Measurements from ENCODE around the gene TCF20.

Gene TCF20

DNA sequence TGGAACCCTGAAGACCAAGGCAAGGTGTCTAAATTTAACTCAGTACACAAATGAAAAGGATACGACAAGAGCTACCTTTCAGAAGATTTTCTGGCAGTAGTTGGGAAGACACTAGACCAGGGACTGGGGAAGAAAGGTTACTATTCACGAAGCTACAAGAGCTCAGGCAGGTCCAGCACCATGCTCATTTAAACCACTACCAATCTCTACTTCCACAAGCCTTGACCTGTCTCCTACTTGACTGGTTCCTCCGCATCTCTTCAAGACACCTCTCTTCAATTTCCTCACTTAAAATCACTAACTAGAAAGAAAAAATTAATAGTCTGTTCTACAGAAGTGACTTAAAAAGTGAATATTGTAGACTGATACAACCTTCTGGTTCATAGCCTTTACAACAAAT lies 22.9 kb downstream of the TCF20 start:
- no peaks in the 10 kb centered on the region for H3K4me1 ChIP-seq (ENCODE audit: insufficient read depth, low read length, poor library complexity, severe bottlenecking)
- H3K9me2 ChIP-seq (replicated peaks; ENCODE audit: low read depth, low read length) = no peaks in the 10 kb centered on the region
- H3K9ac ChIP-seq (ENCODE audit: low read depth, low read length, poor library complexity, severe bottlenecking) = no peak overlapping the region
- peaks cover 100% of the 10 kb centered on the region for H3K79me2 ChIP-seq (ENCODE audit: insufficient read depth, low read length)
- H3F3A ChIP-seq (ENCODE audit: low read depth) = no peaks in the 10 kb centered on the region; the same call in 1 of the 2 replicates
- H3K27me3 ChIP-seq (ENCODE audit: insufficient read depth, low read length, poor library complexity, severe bottlenecking) = no peaks in the 10 kb centered on the region
- H2AFZ ChIP-seq (ENCODE audit: low read length) = no peak overlapping the region
- no peak overlapping the region for H3K4me3 ChIP-seq (ENCODE audit: low read length, poor library complexity, severe bottlenecking)
- no peak overlapping the region for H3K4me2 ChIP-seq (ENCODE audit: low read depth, low read length, poor library complexity, severe bottlenecking)
- peaks cover 8% of the 10 kb centered on the region; the same call in 1 of the 2 replicates for H3K36me3 ChIP-seq (ENCODE audit: insufficient read depth, low read length)
- TF ChIP-seq, protein P1, sequence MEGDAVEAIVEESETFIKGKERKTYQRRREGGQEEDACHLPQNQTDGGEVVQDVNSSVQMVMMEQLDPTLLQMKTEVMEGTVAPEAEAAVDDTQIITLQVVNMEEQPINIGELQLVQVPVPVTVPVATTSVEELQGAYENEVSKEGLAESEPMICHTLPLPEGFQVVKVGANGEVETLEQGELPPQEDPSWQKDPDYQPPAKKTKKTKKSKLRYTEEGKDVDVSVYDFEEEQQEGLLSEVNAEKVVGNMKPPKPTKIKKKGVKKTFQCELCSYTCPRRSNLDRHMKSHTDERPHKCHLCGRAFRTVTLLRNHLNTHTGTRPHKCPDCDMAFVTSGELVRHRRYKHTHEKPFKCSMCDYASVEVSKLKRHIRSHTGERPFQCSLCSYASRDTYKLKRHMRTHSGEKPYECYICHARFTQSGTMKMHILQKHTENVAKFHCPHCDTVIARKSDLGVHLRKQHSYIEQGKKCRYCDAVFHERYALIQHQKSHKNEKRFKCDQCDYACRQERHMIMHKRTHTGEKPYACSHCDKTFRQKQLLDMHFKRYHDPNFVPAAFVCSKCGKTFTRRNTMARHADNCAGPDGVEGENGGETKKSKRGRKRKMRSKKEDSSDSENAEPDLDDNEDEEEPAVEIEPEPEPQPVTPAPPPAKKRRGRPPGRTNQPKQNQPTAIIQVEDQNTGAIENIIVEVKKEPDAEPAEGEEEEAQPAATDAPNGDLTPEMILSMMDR (conservative IDR thresholded peaks at IDR 0.05; ENCODE audit: low read length) = no peak
- TF ChIP-seq EZH2phosphoT487 (IDR thresholded peaks at IDR 0.05; ENCODE audit: borderline replicate concordance) = no peak
- H4K20me1 ChIP-seq (ENCODE audit: insufficient read depth, low read length, poor library complexity, severe bottlenecking) = peaks cover 62% of the 10 kb centered on the region
- no peaks in the 10 kb centered on the region for H3K9me3 ChIP-seq (ENCODE audit: insufficient read depth, low read depth, low read length)

DNA sequence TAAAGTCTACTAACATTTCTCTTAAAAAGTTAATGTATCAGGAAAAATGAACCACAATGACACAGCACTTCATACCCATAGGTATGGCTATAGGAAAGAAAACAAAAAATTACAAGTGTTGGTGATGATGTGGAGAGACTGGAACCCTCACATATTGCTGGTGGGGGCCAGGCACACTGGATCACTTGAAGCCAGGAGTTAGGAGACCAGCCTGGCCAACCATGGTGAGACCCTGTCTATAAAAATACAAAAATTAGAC lies 26.7 kb downstream of the TCF20 start:
- Histone ChIP-seq H3K9ac (ENCODE audit: low read depth, low read length, poor library complexity, severe bottlenecking) (no peak overlapping the region), H3K36me3 (ENCODE audit: insufficient read depth, low read length) (peaks cover 11% of the 10 kb centered on the region; the same call in 1 of the 2 replicates), H3F3A (ENCODE audit: low read depth) (no peaks in the 10 kb centered on the region; the same call in 1 of the 2 replicates), H3K9me3 (ENCODE audit: insufficient read depth, low read depth, low read length) (no peaks in the 10 kb centered on the region), H3K79me2 (ENCODE audit: insufficient read depth, low read length) (peaks cover 100% of the 10 kb centered on the region), H3K4me1 (ENCODE audit: insufficient read depth, low read length, poor library complexity, severe bottlenecking) (no peaks in the 10 kb centered on the region), H3K27me3 (ENCODE audit: insufficient read depth, low read length, poor library complexity, severe bottlenecking) (no peaks in the 10 kb centered on the region), H3K9me2 (replicated peaks; ENCODE audit: low read depth, low read length) (no peaks in the 10 kb centered on the region), H4K20me1 (ENCODE audit: insufficient read depth, low read length, poor library complexity, severe bottlenecking) (peaks cover 48% of the 10 kb centered on the region), H3K4me2 (ENCODE audit: low read depth, low read length, poor library complexity, severe bottlenecking) (no peak overlapping the region), H2AFZ (ENCODE audit: low read length) (no peak overlapping the region), H3K4me3 (ENCODE audit: low read length, poor library complexity, severe bottlenecking) (no peak overlapping the region)
- TF ChIP-seq EZH2phosphoT487 (IDR thresholded peaks at IDR 0.05; ENCODE audit: borderline replicate concordance) = no peak
- TF ChIP-seq, protein P1 (conservative IDR thresholded peaks at IDR 0.05; ENCODE audit: low read length) = no peak

DNA sequence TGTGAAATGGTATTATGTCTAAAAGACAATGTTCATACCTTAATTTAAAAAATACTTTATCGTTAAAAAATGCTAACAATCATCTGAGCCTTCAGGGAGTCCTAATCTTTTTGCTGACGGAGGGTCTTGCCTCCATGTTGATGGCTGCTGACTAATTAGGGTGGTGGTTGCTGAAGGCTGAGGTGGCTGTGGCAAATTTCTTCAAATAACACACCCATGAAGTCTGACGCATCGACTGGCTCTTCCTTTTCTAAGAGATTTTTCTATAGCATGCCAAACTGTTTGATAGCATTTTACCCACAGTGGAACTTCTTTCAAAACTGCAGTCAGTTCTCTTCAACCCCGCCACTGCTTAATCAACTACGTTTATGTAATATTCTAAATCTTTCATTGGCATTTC lies 33.6 kb downstream of the TCF20 start:
- H3K4me2 ChIP-seq (ENCODE audit: low read depth, low read length, poor library complexity, severe bottlenecking) = no peak overlapping the region
- H3K27me3 ChIP-seq (ENCODE audit: insufficient read depth, low read length, poor library complexity, severe bottlenecking) = no peaks in the 10 kb centered on the region
- H3K79me2 ChIP-seq (ENCODE audit: insufficient read depth, low read length) = peaks cover 100% of the 10 kb centered on the region
- H3F3A ChIP-seq (ENCODE audit: low read depth) = no peaks in the 10 kb centered on the region
- H3K4me3 ChIP-seq (ENCODE audit: low read length, poor library complexity, severe bottlenecking) = no peak overlapping the region
- no peak overlapping the region for H3K9ac ChIP-seq (ENCODE audit: low read depth, low read length, poor library complexity, severe bottlenecking)
- no peak overlapping the region for H2AFZ ChIP-seq (ENCODE audit: low read length)
- peaks cover 7% of the 10 kb centered on the region for H3K4me1 ChIP-seq (ENCODE audit: insufficient read depth, low read length, poor library complexity, severe bottlenecking)
- no peaks in the 10 kb centered on the region for H3K9me2 ChIP-seq (replicated peaks; ENCODE audit: low read depth, low read length)
- no peak for TF ChIP-seq EZH2phosphoT487 (IDR thresholded peaks at IDR 0.05; ENCODE audit: borderline replicate concordance)
- TF ChIP-seq, protein P1 (conservative IDR thresholded peaks at IDR 0.05; ENCODE audit: low read length) = no peak
- peaks cover 14% of the 10 kb centered on the region; the same call in 1 of the 2 replicates for H3K36me3 ChIP-seq (ENCODE audit: insufficient read depth, low read length)
- H4K20me1 ChIP-seq (ENCODE audit: insufficient read depth, low read length, poor library complexity, severe bottlenecking) = peaks cover 48% of the 10 kb centered on the region
- peaks cover 13% of the 10 kb centered on the region; the same call in 1 of the 2 replicates for H3K9me3 ChIP-seq (ENCODE audit: insufficient read depth, low read depth, low read length)

Data from Loucy (cell line).